ENCODE data around the gene CUX1.
A peak's percentile ranks its signal among the peaks of the same experiment; 100 is the strongest.
"Not testable (repeated sequence)": the region's sequence is repeated elsewhere in the genome, so short reads cannot be mapped to it uniquely, and the experiment has no call there.

CUX1 gene

DNA sequence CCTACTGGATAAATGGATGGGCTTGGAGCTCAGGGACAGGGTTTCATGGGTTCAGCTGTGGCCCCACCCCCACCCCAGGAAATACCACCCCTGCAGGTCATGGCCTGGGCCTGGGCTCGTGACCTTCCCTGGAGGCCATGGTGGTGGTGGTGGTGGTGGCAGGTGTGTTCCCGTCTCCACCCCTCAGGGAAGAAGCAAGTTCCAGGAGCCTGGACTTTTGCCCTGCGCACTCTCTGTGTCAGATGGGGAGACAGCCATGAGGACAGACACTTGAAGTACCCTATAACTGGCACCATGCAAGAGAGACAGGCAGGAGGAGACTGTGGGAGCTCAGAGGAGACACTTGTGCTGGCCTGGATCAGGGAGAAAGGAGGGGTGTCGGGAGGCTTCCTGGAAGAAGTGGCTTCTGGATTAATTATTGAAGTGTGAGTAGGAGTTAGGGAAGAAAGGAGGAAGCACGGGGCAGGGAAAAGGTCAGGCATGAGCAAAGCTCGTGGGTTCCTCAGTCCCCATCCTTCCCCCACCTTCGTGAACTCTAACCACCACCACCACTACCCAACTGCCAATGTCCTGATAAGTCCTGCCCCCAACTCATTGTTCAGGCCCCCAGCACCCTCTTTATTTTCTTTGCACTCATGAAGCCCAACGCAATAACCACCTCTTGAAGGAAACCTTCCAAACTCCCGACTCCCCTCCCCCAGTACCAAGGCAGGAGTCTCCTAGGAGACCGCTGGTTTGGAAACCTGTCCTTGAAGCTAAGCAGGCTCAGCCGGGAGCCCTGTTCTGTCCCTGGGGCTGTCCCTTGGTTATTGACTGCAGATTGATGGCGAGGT, 478.1 kb downstream of the CUX1 start:
- no peak for DNase-seq

DNA sequence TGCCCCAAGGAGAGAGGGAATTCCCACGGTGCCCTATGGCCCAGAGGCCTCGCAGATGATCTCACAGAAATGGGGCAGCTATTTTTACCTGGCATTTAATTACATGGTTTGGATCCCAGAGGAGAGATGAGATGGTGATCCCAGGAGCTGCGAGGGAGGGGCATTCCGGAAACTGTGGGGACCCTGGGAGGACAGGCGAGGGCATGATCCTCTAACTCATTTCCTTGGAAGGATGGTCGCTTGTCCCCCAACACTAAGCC, 478.7 kb downstream of the CUX1 start:
- no peak for DNase-seq

DNA sequence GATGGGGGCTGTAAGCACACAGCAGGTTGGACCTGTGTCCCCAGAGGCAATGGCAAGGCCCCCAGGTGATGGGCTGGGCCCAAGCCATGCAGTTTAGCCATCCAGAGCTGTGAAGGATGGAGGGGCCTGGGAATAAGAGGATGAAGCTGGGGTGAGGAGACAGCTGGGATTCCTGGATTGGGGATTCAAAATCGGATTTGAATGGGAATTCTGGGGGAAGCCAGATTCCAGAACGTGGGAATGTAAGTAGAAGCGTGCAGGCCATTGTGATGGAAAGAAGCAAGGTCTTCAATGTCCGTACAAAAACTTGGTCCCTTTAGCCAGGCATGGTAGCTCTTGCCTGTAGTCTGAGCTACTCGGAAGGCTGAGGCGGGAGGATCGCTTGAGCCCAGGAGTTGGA, 479.1 kb downstream of the CUX1 start:
- DNase-seq, result no peak

DNA sequence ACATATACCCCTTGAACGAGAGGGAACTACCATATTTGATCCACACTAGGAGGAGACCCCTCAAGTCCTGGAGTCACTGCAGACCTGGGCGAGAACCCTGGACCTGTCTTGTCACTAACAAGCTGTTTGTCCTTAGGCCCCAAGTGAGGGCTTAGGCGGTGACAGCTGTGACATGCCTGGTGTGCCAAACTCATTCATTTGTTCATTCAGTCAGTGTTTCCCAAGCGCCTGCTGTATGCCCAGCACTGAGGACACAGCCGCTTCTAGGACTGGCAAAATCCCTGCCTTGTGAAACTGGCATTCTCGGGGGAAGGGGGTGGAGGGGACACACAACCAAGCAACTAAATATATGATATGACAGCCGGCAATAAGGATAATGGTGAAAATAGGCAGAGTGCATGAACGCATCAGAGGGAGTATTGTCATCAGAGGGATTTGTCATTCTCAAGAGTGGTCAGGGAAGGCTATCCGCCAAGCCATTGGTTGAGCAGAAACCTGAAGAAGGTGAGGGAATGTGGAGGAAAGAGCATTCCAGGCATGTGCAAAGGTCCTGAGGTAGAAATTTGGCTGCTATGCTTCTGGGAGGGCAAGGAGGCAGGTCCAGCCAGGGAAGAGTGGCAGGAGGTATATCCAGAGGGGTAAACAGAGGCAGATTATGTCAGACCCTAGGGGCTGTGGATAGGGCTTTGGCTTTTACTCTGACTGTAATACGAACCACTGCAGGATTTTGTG, 480.2 kb downstream of the CUX1 start:
- no peak for DNase-seq

DNA sequence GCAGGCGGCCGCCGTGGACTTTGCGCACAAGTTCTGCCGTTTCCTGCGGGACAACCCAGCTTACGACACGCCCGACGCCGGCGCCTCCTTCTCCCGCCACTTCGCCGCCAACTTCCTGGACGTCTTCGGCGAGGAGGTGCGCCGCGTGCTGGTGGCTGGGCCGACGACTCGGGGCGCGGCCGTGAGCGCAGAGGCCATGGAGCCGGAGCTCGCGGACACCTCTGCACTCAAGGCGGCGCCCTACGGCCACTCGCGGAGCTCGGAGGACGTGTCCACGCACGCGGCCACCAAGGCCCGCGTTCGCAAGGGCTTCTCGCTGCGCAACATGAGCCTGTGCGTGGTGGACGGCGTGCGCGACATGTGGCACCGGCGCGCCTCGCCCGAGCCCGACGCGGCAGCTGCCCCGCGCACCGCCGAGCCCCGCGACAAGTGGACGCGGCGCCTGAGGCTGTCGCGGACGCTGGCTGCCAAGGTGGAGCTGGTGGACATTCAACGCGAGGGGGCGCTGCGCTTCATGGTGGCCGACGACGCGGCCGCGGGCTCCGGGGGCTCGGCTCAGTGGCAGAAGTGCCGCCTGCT, 483.3 kb downstream of the CUX1 start:
- no peak for DNase-seq

DNA sequence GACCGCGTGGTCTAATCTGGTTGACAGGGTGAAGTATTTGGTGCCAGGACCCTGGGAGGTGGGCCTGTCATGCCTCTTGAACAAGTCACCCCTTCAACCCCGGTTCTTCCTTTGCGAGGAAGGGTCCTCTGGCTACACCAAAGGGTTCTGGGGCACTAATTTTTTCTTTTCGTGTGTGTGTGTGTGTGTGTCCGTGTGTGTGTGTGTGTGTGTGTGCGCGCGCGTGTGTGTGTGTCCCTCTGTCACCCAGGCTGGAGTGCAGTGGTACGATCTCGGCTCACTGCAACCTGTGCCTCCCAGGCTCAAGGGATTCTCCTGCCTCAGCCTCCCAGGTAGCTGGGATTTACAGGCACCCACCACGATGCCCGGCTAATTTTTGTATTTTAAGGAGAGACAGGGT, 483.9 kb downstream of the CUX1 start:
- not testable (repeated sequence) for DNase-seq

DNA sequence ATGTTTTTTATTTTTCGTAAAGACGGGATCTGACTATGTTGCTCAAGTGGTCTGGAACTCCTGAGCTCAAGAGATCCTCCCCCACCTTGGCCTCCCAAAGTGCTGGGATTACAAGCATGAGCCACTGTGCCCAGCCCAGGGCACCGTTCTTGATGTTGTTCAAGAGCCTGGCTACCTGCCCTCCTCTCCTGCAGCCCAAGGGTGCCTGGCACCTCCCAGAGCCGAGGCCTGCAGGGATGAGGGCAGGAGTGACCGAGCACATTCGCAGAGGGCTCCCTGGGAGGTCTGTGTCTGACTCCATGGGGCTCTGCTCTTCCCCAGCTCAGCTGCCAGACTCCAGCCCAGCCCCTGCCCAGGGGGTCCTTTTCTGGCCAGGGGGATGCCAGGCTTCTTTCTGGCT, 484.6 kb downstream of the CUX1 start:
- no peak for DNase-seq

DNA sequence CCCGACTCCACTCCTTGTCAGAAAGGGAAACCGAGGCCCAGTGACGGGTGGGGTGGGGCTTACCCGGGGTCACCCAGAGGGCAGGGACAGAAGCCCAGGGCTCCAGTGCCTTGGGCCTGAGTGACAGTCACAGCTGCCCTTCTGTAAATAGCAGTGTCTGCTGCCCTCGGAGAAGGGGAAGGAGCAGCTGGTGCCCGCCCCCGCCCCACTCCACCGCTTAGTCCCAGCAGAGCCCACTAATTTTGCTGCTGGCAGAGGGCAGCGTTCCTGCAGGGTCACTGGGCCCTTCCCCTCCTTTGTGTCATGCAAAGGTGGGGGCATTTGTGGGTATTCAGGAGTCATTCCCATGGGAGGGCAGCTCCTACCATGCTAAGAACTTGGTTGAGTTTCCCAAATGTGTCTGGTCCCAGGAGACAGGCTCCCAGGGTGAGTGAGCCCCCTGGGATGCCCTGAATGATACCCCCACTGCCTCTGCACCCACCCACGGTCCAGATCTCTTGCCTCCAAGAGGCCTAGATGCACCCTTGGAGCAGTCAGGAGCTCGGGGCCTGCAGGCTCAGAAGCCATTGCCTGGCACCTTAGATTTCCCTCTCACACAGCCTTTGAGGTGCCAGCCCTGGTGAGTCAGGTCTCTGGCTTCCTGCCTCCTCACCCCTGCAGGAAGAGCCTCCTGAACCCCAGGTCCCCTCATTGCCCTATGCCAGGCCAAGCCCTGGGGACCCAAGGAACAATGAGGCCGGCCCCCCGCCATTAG, 486.4 kb downstream of the CUX1 start:
- DNase-seq, result no peak

DNA sequence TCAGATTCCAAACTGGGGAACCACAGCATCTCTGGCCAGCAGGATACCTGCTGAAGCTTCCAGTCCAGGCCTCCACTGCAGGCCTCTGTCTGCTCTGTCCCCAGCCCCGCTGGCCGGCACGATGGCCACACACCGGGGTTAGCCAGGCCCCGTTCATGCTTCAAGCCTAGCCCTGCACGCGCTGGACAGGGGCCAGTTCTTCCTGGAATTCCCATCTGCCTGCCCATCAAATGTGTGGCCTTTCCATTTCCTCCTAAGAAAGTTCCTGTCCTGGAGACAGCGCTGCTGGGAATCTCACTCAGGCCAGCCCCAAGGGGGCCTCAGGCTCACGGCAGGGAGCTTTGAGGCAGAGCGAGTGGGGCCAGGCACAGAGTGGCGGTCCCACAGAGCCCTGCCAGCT, 487.2 kb downstream of the CUX1 start:
- peak in 2 of 56 donors; percentile 3 to 20 for DNase-seq

DNA sequence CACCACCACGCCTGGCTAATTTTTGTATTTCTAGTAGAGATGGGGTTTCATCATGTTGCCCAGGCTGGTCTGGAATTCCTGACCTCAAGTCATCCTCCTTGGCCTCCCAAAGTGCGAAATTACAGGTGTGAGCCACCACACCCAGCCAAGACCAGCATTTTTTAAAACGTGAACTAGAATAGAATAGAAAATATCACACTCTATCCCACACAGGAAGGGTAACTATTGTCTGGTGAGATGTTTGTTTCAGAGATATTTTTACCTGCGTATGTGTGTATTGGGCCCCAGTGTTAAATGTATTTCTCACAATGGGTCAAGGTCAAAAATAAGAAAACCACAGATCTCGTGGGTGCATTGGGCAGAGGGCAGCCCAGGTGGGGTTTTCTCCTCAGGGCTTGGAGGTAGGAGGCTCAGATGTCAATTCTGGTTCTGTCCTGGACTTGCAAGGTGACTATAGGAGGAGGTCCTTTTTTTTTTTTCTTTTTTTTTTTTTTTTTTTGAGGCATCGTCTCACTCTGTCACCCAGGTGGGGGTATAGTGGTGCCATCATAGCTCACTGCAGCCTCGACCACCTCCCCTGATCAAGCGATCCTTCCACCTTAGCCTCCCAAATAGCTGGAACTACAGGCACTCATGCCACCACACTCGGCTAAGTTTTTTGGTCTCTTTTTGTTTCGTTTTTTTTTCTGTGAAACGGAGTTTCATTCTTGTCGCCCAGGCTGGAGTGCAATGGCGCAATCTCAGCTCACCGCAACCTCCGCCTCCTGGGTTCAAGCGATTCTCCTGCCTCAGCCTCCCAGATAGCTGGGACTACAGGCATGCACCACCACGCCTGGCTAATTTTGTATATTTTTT, 488.2 kb downstream of the CUX1 start:
- no peak for DNase-seq

DNA sequence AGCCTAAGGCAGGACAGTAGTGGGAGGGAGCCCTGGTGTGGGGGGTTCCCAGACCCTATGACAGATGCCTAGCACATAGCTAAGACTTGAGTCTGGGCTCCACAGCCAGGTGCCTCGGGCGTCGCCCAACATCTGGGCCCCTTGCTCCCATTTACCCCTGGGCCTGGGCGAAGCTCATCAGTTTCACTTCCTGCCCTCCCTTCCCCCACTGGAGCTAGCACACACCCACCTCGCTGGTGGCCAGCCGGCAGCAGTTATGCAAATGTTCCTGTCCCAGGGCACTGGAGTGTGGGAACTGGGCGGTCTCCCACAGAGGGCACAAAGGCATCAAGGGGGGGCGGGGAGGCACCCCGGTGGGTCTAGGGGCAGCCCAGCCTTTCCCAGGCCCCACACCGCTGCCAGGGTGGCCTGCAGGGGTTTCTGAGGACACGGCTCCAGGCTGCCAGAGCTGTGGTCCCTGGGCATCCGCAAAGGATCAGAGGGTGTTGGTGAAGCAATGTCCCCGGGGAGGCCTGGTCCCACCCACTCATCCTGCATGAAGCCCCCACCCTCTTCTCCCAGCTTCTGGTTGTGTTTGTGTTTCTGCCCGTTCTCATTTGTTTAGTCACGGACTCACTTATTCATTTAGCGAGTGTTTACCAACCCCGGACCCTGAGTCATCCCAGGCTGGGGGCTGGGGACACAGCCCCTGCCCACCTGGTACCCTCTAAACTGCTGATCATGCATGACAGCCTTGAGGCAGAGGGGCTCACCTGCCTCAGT, 489.7 kb downstream of the CUX1 start:
- peak in 35 of 56 donors; percentile 4 to 70 (median 37) for DNase-seq

DNA sequence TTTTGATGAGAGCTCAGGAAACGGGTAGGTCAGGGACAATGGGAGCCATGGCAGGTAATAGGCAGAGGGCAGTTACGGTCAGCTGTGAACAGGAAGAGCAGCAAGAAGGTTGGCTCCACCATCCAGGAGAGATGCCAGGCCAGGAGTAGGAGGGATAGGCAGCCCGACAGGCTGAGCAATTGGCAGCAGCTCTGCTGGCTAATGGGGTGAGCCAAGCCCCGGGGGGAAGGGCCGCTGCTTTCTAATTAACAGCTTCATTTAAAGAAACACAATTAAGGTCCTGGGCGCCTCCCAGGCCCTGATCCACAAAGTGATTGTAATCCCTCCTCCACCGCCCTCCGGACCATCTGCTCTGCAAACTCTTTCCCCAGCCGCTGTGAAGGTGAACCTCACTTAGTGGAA, 493.0 kb downstream of the CUX1 start:
- DNase-seq, result peak in 25 of 56 donors; percentile 3 to 69 (median 27)

DNA sequence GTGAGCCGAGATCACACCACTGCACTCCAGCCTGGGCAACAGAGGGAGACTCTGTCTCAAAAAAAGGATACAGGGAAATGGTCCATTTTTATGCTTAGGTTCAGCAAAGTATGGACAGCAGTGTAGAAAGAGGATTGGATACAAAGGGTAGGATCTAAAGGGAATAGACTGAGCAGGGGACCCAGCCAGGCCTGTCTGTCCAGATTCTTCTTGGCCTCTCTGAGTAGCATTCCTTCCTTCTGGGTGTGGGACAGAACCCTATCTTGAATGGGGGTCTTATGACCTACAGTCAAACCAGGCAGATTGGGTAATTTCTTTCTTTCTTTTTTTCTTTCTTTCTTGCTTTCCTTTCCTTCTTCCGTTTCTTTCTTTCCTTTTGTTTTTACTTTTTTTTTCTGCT, 494.9 kb downstream of the CUX1 start:
- DNase-seq, result no peak

DNA sequence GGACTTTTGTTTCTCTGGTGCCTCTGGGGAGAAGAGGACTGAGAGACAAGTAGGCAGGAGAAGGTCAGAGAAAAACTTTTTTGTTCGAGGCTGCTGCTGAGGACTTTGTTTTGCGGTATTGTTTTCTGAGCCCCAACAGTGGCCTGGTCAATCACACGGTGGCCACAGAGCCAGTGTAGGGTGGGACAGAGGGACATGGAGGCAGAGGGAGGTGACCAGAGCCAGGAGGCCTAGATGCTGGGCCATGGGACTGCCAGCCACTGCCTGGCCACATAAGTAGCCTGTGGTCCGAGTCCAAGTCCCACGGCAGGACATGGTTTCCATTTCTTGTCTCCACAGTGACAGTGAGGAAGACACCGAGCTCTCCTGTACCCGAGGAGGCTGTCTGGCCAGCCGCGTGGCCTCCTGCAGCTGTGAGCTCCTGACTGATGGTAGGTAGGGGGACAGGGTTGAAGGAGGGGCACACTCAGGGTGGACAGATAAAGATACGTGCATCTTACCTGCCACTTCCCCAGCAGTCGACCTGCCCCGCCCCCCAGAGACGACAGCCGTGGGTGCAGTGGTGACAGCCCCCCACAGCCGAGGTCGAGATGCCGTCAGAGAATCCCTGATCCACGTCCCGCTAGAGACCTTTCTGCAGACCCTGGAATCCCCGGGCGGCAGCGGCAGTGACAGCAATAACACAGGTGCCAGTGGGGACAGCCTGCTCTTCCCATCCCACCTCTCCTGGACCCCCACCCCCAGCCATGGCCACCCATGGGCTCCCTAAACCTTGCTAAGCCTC, 496.8 kb downstream of the CUX1 start:
- DNase-seq, result no peak

DNA sequence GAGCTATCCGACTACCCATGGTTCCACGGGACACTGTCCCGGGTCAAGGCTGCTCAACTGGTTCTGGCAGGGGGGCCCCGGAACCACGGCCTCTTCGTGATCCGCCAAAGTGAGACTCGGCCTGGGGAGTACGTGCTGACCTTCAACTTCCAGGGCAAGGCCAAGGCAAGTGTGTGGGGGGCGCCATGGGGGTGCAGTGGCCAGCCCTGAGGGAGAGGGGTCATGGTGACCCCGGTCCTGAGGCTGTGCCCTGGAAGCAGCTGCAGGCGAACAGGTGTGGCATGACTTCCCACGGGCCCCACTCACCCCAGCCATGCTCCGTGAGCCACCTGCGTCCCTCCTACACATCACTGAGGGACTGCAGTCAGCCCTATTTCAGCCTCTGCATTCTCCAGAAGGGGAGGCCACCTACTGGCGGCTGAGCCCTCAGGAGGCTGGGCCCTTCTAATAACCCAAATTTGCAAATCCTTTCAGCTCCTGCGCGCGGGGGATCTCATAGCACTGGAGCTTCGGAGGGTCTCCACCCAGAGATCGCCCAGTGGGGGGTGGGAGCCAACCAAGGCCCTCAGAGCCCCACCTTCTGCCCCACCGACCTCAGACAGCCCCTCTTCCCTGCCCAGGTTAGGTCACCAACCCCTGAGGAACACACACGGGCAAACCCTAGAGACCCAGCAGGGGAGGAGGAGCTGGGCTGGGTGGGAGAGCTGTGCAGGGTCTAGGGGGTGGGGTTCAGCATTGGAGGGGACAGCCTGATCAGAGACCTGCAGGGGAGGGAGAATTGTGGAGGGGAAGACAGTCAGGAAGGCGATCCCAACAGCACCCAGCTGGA, 500.0 kb downstream of the CUX1 start:
- DNase-seq, result no peak

DNA sequence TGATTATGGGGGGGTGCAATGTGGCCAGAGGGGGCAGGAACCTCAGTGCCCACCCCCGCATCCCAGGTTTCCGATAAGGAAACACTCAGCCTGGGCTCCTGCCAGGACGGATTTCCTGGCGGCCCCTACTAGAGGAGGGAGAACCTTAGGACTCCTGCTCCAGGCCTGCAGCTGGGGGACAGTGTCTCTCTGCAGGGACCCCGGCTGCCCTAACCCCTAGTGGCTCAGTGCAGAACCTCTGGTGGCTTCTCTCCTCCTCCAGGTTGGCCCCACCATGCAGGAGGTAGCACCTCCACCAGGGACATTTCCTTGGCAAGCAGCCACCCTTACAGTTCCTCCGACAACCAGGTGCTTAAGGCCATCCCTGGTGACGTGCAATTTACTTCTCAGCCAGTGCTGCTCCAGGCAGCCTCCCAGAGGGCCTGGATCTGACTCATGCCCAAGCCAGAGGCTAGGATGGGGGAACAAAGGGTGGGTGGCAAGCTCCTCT, 501.1 kb downstream of the CUX1 start:
- DNase-seq, result no peak

DNA sequence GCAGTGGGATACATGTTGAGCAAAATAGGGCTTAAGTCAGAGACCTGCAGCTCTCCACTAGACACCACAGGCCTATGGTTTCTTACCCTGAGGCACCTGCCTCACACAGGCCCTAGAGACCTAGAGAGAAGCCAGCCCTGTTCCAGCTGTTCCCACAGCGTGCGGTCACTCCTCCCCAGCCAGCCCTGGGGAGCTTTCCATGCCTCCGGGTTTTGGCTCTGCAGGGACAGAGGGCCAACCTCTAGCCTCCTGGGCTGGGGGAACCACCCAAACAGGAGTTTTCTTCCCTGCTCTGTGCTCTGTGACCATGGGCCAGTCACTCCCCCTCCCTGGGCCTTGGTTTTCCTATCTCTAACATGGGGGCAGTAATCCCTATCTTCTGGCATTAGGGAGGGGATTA, 502.2 kb downstream of the CUX1 start:
- no peak for DNase-seq

DNA sequence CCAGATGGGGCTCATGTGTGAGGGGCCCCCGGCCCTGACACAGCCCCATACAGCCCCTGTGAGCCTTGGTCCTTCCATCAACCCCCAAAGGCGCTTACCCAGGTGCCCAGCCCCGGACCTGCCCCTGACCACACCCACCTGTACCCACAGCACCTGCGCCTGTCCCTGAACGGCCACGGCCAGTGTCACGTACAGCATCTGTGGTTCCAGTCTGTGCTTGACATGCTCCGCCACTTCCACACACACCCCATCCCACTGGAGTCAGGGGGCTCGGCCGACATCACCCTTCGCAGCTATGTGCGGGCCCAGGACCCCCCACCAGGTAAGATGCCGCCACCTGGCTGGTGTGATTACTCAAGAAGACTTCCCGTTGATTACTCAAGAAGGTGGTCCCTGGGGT, 502.8 kb downstream of the CUX1 start:
- DNase-seq, result no peak

All from nucleus accumbens (tissue), 56 donors.